Lower leg skin (tissue), 3 donors: ENCODE measurements around the gene GALNT14.

Source experiments
- POLR2A ChIP-seq, 2 donors: fragments of 450-650 bp; IDR thresholded peaks; one replicate each; pipeline ENCODE4 v1.6.1; 2016 to 2017; ENCODE audit warnings: antibody characterized with exemption in 2 of 2, mild to moderate bottlenecking in 1 of 2, moderate library complexity in 1 of 2
- TF ChIP-seq, protein P1 (sequence below), 3 donors: fragments of 450-650 bp; IDR thresholded peaks; one replicate each; pipeline ENCODE4 v1.5.1; 2016; ENCODE audit warnings: antibody characterized with exemption in 3 of 3, mild to moderate bottlenecking in 3 of 3, moderate library complexity in 2 of 3

DNA sequence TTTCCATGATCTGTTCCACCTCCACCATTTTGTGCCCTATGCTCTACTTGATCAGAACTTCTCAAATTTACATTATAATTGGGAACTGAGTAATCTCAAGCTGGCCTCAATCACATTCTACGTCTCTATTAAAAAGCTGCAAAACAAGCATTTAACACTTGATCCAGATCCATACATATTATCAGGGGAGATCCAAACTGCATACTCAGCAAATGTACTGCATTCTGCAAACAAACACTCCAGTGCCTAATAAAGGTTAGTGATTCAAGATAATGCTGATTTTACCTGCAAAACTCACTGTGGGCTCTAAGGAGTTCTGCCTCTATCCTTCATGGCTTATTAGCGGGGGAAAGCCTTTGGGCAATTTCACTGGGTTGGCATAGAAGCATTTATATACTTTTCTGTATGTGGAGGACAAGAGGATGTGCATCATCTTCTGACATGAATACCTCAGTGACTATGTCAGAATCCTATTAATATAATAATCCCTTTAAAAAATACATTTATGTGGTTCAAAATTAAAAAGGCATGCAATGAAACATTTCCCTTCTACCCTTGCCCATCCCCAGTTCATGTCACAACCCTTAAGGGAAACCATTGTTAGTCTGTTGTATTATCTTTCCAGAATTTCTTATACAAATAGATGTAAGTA lies 40.2 kb downstream of the GALNT14 start:
- no peak for TF ChIP-seq POLR2A (IDR thresholded peaks at IDR 0.05)
- TF ChIP-seq, protein P1, sequence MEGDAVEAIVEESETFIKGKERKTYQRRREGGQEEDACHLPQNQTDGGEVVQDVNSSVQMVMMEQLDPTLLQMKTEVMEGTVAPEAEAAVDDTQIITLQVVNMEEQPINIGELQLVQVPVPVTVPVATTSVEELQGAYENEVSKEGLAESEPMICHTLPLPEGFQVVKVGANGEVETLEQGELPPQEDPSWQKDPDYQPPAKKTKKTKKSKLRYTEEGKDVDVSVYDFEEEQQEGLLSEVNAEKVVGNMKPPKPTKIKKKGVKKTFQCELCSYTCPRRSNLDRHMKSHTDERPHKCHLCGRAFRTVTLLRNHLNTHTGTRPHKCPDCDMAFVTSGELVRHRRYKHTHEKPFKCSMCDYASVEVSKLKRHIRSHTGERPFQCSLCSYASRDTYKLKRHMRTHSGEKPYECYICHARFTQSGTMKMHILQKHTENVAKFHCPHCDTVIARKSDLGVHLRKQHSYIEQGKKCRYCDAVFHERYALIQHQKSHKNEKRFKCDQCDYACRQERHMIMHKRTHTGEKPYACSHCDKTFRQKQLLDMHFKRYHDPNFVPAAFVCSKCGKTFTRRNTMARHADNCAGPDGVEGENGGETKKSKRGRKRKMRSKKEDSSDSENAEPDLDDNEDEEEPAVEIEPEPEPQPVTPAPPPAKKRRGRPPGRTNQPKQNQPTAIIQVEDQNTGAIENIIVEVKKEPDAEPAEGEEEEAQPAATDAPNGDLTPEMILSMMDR (IDR thresholded peaks at IDR 0.05): no peak
